Gastroesophageal sphincter (tissue), 3 donors: Measurements from ENCODE around the gene FADS6.

Experiments
- CTCF ChIP-seq, 4 experiments: fragments of 200-600 bp in 2 of 4; fragments of 450-650 bp in 2 of 4; sonication (generic) in 1 of 4; IDR thresholded peaks; one replicate each; pipeline ENCODE4 v1.5.1; 2017 to 2019; ENCODE audit warnings: antibody characterized with exemption in 4 of 4, mild to moderate bottlenecking in 2 of 4, moderate library complexity in 2 of 4
- POLR2A ChIP-seq, 2 donors: fragments of 450-650 bp; IDR thresholded peaks; one replicate each; pipeline ENCODE4 v1.6.1; 2017; ENCODE audit warnings: antibody characterized with exemption in 2 of 2, mild to moderate bottlenecking in 2 of 2, moderate library complexity in 1 of 2
- POLR2AphosphoS5 ChIP-seq: sonication (generic); formaldehyde crosslinking; IDR thresholded peaks from one replicate; pipeline ENCODE4 v1.6.1; 2017; ENCODE audit warnings: antibody characterized with exemption

GRCh38 chr17:74883241-74883745, 10.1 kb downstream of the FADS6 start:
- TF ChIP-seq CTCF (IDR thresholded peaks at IDR 0.05) (no peak), POLR2A (IDR thresholded peaks at IDR 0.05) (no peak), POLR2AphosphoS5 (no peak)
